ENCODE data around the gene IFI16. TPM values are rescaled to one million over a fixed set of nuclear protein-coding genes. Genes with fewer than 3 reads are reported as not detected.
"Not testable (repeated sequence)": the region's sequence is repeated elsewhere in the genome, so short reads cannot be mapped to it uniquely, and the experiment has no call there.

The IFI16 gene
- total RNA-seq, 1 donor from 2014 or later: 34.3 TPM

- H3K27me3 ChIP-seq (ENCODE audit: control insufficient read depth, insufficient read depth, low read length): no peaks in the 10 kb centered on the region
- peak overlapping the region; percentile 39 for H3K4me3 ChIP-seq (ENCODE audit: low read depth, low read length)
- H3K36me3 ChIP-seq (ENCODE audit: control insufficient read depth, insufficient read depth, low read length): no peaks in the 10 kb centered on the region
- DNase-seq (ENCODE audit: low read depth): no peak
- TF ChIP-seq, protein P1, sequence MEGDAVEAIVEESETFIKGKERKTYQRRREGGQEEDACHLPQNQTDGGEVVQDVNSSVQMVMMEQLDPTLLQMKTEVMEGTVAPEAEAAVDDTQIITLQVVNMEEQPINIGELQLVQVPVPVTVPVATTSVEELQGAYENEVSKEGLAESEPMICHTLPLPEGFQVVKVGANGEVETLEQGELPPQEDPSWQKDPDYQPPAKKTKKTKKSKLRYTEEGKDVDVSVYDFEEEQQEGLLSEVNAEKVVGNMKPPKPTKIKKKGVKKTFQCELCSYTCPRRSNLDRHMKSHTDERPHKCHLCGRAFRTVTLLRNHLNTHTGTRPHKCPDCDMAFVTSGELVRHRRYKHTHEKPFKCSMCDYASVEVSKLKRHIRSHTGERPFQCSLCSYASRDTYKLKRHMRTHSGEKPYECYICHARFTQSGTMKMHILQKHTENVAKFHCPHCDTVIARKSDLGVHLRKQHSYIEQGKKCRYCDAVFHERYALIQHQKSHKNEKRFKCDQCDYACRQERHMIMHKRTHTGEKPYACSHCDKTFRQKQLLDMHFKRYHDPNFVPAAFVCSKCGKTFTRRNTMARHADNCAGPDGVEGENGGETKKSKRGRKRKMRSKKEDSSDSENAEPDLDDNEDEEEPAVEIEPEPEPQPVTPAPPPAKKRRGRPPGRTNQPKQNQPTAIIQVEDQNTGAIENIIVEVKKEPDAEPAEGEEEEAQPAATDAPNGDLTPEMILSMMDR (IDR thresholded peaks at IDR 0.05; ENCODE audit: insufficient read depth, low read length, poor library complexity, severe bottlenecking): no peak
Measured at GRCh38 chr1:159000070-159000409, 9.7 kb upstream of the IFI16 start.

- H3K27me3 ChIP-seq (ENCODE audit: control insufficient read depth, insufficient read depth, low read length): no peaks in the 10 kb centered on the region
- H3K4me3 ChIP-seq (ENCODE audit: low read depth, low read length): peak overlapping the region; percentile 39
- peak; percentile 71 for DNase-seq (ENCODE audit: low read depth)
- no peaks in the 10 kb centered on the region for H3K36me3 ChIP-seq (ENCODE audit: control insufficient read depth, insufficient read depth, low read length)
- TF ChIP-seq, protein P1 (IDR thresholded peaks at IDR 0.05; ENCODE audit: insufficient read depth, low read length, poor library complexity, severe bottlenecking): no peak
Measured at GRCh38 chr1:159000625-159001024, 9.1 kb upstream of the IFI16 start.

DNA sequence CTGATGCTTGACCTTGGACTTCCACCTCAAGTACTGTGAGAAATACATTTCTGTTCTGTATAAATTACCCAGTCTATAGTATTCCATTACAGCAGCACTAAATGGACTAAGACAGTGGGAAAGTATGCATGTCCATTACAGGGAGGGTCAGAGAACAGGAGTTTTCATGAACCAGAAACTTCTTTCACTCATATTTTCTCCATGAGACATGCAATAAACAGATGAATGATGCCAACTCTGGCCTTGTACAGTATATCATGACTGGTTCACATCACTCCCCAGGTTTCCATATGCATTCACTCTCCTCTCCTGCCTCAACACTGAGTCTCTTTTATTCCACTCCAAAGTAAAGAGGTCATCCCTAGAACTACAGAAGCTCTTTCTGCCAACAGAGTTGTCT is 4.5 kb upstream of the IFI16 start:
- no peak for DNase-seq (ENCODE audit: low read depth)
- TF ChIP-seq, protein P1 (IDR thresholded peaks at IDR 0.05; ENCODE audit: insufficient read depth, low read length, poor library complexity, severe bottlenecking): no peak
- H3K27me3 ChIP-seq (ENCODE audit: control insufficient read depth, insufficient read depth, low read length): no peaks in the 10 kb centered on the region

GRCh38 chr1:159005676-159006075 is 4.0 kb upstream of the IFI16 start:
- DNase-seq (ENCODE audit: low read depth): no peak
- H3K36me3 ChIP-seq (ENCODE audit: control insufficient read depth, insufficient read depth, low read length): no peaks in the 10 kb centered on the region
- H3K27me3 ChIP-seq (ENCODE audit: control insufficient read depth, insufficient read depth, low read length): no peaks in the 10 kb centered on the region
- TF ChIP-seq, protein P1 (IDR thresholded peaks at IDR 0.05; ENCODE audit: insufficient read depth, low read length, poor library complexity, severe bottlenecking): no peak
- H3K4me3 ChIP-seq (ENCODE audit: low read depth, low read length): no peak overlapping the region

More for the DNA sequence above, 4.5 kb upstream of the IFI16 start:
- Histone ChIP-seq H3K4me3 (ENCODE audit: low read depth, low read length) (no peak overlapping the region), H3K36me3 (ENCODE audit: control insufficient read depth, insufficient read depth, low read length) (no peaks in the 10 kb centered on the region)

- not testable (repeated sequence) for H3K4me3 ChIP-seq (ENCODE audit: low read depth, low read length); DNase-seq (ENCODE audit: low read depth)
Measured at GRCh38 chr1:159006210-159006807, 3.4 kb upstream of the IFI16 start.

DNA sequence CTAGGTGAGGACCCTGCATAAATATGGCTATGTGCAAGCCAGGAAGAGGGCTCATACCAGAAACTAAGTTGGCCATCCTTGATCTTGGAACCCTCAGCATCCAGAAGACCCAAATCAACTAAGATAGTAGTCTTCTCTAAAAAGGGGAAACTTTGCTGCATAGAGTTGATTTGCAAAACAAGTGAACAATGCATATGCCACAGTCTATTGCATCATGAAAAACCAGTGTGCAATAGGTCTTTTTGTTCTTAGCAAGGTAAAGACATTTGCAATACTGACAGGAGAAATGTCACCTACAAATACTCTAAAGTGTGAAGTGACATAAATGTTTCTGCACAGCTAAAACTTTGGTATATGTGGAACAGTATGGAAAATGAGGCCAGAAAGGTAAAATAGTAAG is 2.0 kb upstream of the IFI16 start:
- Histone ChIP-seq H3K27me3 (ENCODE audit: control insufficient read depth, insufficient read depth, low read length) (no peaks in the 10 kb centered on the region), H3K4me3 (ENCODE audit: low read depth, low read length) (no peak overlapping the region), H3K36me3 (ENCODE audit: control insufficient read depth, insufficient read depth, low read length) (no peaks in the 10 kb centered on the region)
- TF ChIP-seq, protein P1 (IDR thresholded peaks at IDR 0.05; ENCODE audit: insufficient read depth, low read length, poor library complexity, severe bottlenecking): no peak
- DNase-seq (ENCODE audit: low read depth): no peak

More at GRCh38 chr1:159006210-159006807, 3.4 kb upstream of the IFI16 start:
- H3K36me3 ChIP-seq (ENCODE audit: control insufficient read depth, insufficient read depth, low read length); H3K27me3 ChIP-seq (ENCODE audit: control insufficient read depth, insufficient read depth, low read length): not testable (repeated sequence)
